CD14-positive monocyte (primary cell): ENCODE results near the gene CCR7. TPM values are rescaled to one million over a fixed set of nuclear protein-coding genes. Genes with fewer than 3 reads are reported as not detected.
A peak's percentile ranks its signal among the peaks of the same experiment; 100 is the strongest.

Experiments used
- DNase-seq, 3 donors: peaks; one replicate each; pipeline ENCODE4 v3.0.0-alpha.2; 2011 to 2022
- H2AFZ ChIP-seq: 2 replicates; pipeline ENCODE4 v1.6.0; 2012; ENCODE audit warnings: mild to moderate bottlenecking, low read depth, low read length, inconsistent platforms; ENCODE audit not compliant: insufficient read depth, poor library complexity, severe bottlenecking
- H3K27ac ChIP-seq, 2 donors: 1 replicate in 1 of 2; 2 replicates in 1 of 2; pipeline ENCODE4 v1.5.1; 2012 to 2013; ENCODE audit warnings: low read length in 2 of 2, control low read depth in 1 of 2, inconsistent platforms in 1 of 2, low read depth in 1 of 2, mild to moderate bottlenecking in 1 of 2
- H3K27me3 ChIP-seq, 2 donors: one replicate each; pipeline versions ENCODE4 v1.6.0 to v1.6.1; 2011 to 2013; ENCODE audit warnings: low read length in 2 of 2; ENCODE audit not compliant: control insufficient read depth in 2 of 2, insufficient read depth in 2 of 2
- H3K36me3 ChIP-seq, 2 donors: replicated peaks in 1 of 2; 1 replicate in 1 of 2; 2 replicates in 1 of 2; pipeline versions ENCODE4 v1.5.1 to v1.6.1; 2012 to 2013; ENCODE audit warnings: low read length in 2 of 2, control low read depth in 1 of 2, inconsistent platforms in 1 of 2, mild to moderate bottlenecking in 1 of 2; ENCODE audit not compliant: insufficient read depth in 2 of 2, control insufficient read depth in 1 of 2
- H3K4me1 ChIP-seq, 2 donors: 1 replicate in 1 of 2; 2 replicates in 1 of 2; pipeline versions ENCODE4 v1.5.1 to v1.6.1; 2012 to 2013; ENCODE audit warnings: low read length in 2 of 2, control low read depth in 1 of 2, inconsistent platforms in 1 of 2, mild to moderate bottlenecking in 1 of 2, moderate library complexity in 1 of 2; ENCODE audit not compliant: insufficient read depth in 2 of 2, control insufficient read depth in 1 of 2
- H3K4me2 ChIP-seq: replicated peaks from 2 replicates; pipeline ENCODE3; 2012; ENCODE audit warnings: low read length, moderate library complexity, mild to moderate bottlenecking; ENCODE audit not compliant: poor library complexity, severe bottlenecking; ENCODE audit errors: extremely low read depth
- H3K4me3 ChIP-seq, 3 experiments: fragments of 200-600 bp in 1 of 3; sonication (generic) in 1 of 3; replicated peaks in 1 of 3; 1 replicate in 2 of 3; 2 replicates in 1 of 3; pipeline ENCODE4 v1.5.1; 2011 to 2013; ENCODE audit warnings: low read length in 3 of 3, mild to moderate bottlenecking in 3 of 3, control low read depth in 2 of 3, low read depth in 2 of 3, inconsistent platforms in 1 of 3, moderate library complexity in 1 of 3
- H3K79me2 ChIP-seq: 2 replicates; pipeline ENCODE4 v1.6.0; 2012; ENCODE audit warnings: mild to moderate bottlenecking, control low read depth, inconsistent platforms, low read length, moderate library complexity; ENCODE audit not compliant: insufficient read depth
- H3K9ac ChIP-seq: 2 replicates; pipeline ENCODE4 v1.6.0; 2017; ENCODE audit warnings: low read length, mild to moderate bottlenecking; ENCODE audit not compliant: insufficient read depth, poor library complexity, severe bottlenecking
- H3K9me3 ChIP-seq, 2 donors: replicated peaks in 1 of 2; 1 replicate in 1 of 2; 2 replicates in 1 of 2; pipeline versions ENCODE4 v1.5.1 to v1.6.1; 2012 to 2013; ENCODE audit warnings: low read length in 2 of 2, control low read depth in 1 of 2; ENCODE audit not compliant: control insufficient read depth in 1 of 2, insufficient read depth in 1 of 2
- H4K20me1 ChIP-seq: 2 replicates; pipeline ENCODE4 v1.6.0; 2012; ENCODE audit warnings: mild to moderate bottlenecking, low read length, control low read depth, moderate library complexity; ENCODE audit not compliant: insufficient read depth
- H3K27ac Mint-ChIP-seq, 7 donors: one replicate each; pipeline ENCODE4 v1.8.0; 2020; ENCODE audit warnings: mild to moderate bottlenecking in 7 of 7, mixed read lengths in 7 of 7, moderate library complexity in 6 of 7, inconsistent platforms in 2 of 7
- H3K27me3 Mint-ChIP-seq, 3 donors: one replicate each; pipeline ENCODE4 v1.8.0; 2021 to 2022; ENCODE audit warnings: low read depth in 3 of 3, mild to moderate bottlenecking in 3 of 3, mixed read lengths in 3 of 3, moderate library complexity in 3 of 3, inconsistent platforms in 1 of 3
- H3K36me3 Mint-ChIP-seq, 2 donors: one replicate each; pipeline ENCODE4 v1.8.0; 2020; ENCODE audit warnings: mixed read lengths in 2 of 2, inconsistent platforms in 1 of 2, mild to moderate bottlenecking in 1 of 2
- H3K4me1 Mint-ChIP-seq: one replicate; pipeline ENCODE4 v1.8.0; 2020; ENCODE audit warnings: mild to moderate bottlenecking, mixed read lengths
- H3K4me3 Mint-ChIP-seq, 2 donors: one replicate each; pipeline ENCODE4 v1.8.0; 2020; ENCODE audit warnings: mild to moderate bottlenecking in 2 of 2, mixed read lengths in 2 of 2, moderate library complexity in 1 of 2
- H3K9me3 Mint-ChIP-seq, 7 donors: one replicate each; pipeline ENCODE4 v1.8.0; 2020 to 2022; ENCODE audit warnings: mixed read lengths in 7 of 7, mild to moderate bottlenecking in 6 of 7, moderate library complexity in 6 of 7, inconsistent platforms in 2 of 7
- CTCF ChIP-seq: fragments of 200-600 bp; IDR thresholded peaks from one replicate; pipeline ENCODE4 v1.8.0; 2022; ENCODE audit warnings: antibody characterized with exemption, mild to moderate bottlenecking
- WGBS: methylation state at CpG from one replicate; pipeline ENCODE4 v1.1.5; 2013; ENCODE audit warnings: missing lambda C conversion rate; ENCODE audit not compliant: insufficient coverage; 5-methylcytosine and 5-hydroxymethylcytosine counted together
- intact Hi-C, 2 donors: fragments of 100-400 bp; cut with micrococcal nuclease; formaldehyde crosslinking; loops; one replicate each; pipeline versions ENCODE4 v1.15.0 to v1.15.1; 2023
- polyA plus RNA-seq, 3 donors: library from polyadenylated mRNA; depleted of rRNA in 1 of 3; unstranded in 2 of 3; stranded (reverse) in 1 of 3; fragments of 300-500 nt in 2 of 3; fragments of >200 nt in 1 of 3; fragmentation: Illumina TruSeq in 2 of 3; gene quantifications; 1 replicate in 2 of 3; 2 replicates in 1 of 3; pipeline ENCODE4 v1.2.3, GENCODE V29; 2012 to 2021

CCR7 gene
- polyA plus RNA-seq, 3 donors, result 0.15 to 2.1 (median 1.2) TPM

- Histone ChIP-seq H3K9ac (no peak overlapping the region), H3K79me2 (no peaks in the 10 kb centered on the region), H3K9me3 (no peaks in the 10 kb centered on the region), H3K4me1 (peaks cover 0 to 8% of the 10 kb centered on the region in 2 donors), H3K36me3 (no peaks in the 10 kb centered on the region), H3K27me3 (peaks cover 3 to 4% of the 10 kb centered on the region in 2 donors), H2AFZ (no peak overlapping the region), H3K27ac (no peak overlapping the region), H3K4me2 (no peak overlapping the region), H4K20me1 (no peaks in the 10 kb centered on the region), H3K4me3 (no peak overlapping the region)
- Mint-ChIP-seq H3K36me3 (no peaks in the 10 kb centered on the region), H3K4me3 (no peak overlapping the region), H3K27ac (no peak overlapping the region), H3K27me3 (peaks cover 10 to 33% (median 24%) of the 10 kb centered on the region in 3 donors), H3K9me3 (peaks cover 0 to 7% (median 0%) of the 10 kb centered on the region in 7 donors), H3K4me1 (peaks cover 15% of the 10 kb centered on the region)
- intact Hi-C loops, result loop anchor here (5.0 to 10.0 kb wide), 6 partner anchors 89 to 229 kb away; partner anchors contain the start of genes GJD3 (in 1 of the 2), IGFBP4 (in 1 of the 2) and RARA (in 1 of the 2)
- 88% methylated on average over 13 of the region's 15 CpGs for WGBS
- no peak for TF ChIP-seq CTCF
- no peak for DNase-seq
Observed at GRCh38 chr17:40531051-40531991, 34.0 kb downstream of the CCR7 start.

DNA sequence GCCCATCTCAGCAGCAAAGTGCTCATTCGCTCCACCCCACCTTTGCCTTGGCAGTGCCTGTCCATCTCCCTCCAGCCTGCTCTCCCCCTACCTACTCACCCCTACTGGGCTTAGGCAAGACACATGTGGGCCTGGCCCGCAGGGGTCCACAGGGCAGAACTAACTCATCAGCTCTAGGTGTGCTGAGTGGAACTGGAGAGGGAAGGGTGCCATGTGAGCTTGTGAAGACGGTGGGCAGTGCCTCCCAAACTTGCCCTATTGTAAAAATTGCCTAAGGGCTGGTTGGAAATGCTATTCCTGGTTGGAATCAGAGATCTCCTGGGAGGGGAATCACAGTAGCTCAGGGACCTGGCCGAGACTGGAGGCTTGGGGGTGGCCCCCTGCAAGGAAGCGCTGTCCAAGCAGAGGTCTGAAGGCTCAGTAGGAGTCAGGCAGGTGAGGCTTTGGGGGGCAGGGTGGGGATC, 34.7 kb downstream of the CCR7 start:
- H3K27ac Mint-ChIP-seq, result peak overlapping the region in 1 of 7 donors; percentile 7
- 96% methylated on average over 4 of the region's 5 CpGs for whole genome bisulfite sequencing
- no peak overlapping the region for H3K4me2 ChIP-seq
- no peaks in the 10 kb centered on the region for H3K36me3 ChIP-seq
- H3K79me2 ChIP-seq, result no peaks in the 10 kb centered on the region
- peaks cover 0 to under 1% of the 10 kb centered on the region in 2 donors for H3K9me3 ChIP-seq
- H3K4me1 ChIP-seq, result peaks cover 0 to 8% of the 10 kb centered on the region in 2 donors
- intact Hi-C loops, result loop anchor here (5.0 to 10.0 kb wide), 6 partner anchors 88 to 228 kb away; partner anchors contain the start of genes GJD3 (in 1 of the 2), IGFBP4 (in 1 of the 2) and RARA (in 1 of the 2)
- no peak overlapping the region for H3K4me3 ChIP-seq
- H4K20me1 ChIP-seq, result no peaks in the 10 kb centered on the region
- no peak overlapping the region for H3K27ac ChIP-seq
- H3K4me1 Mint-ChIP-seq, result peaks cover 15% of the 10 kb centered on the region
- no peak overlapping the region for H3K4me3 Mint-ChIP-seq
- peaks cover 0 to 7% (median 3%) of the 10 kb centered on the region in 7 donors for H3K9me3 Mint-ChIP-seq
- peaks cover 10 to 11% of the 10 kb centered on the region in 2 donors for H3K27me3 ChIP-seq
- no peak overlapping the region for H2AFZ ChIP-seq
- H3K27me3 Mint-ChIP-seq, result peaks cover 10 to 33% (median 30%) of the 10 kb centered on the region in 3 donors
- DNase-seq, result no peak
- H3K9ac ChIP-seq, result no peak overlapping the region
- no peaks in the 10 kb centered on the region for H3K36me3 Mint-ChIP-seq
- no peak for TF ChIP-seq CTCF
